Renal cortex interstitium (tissue), 11 donors: ENCODE results near the gene MYOT. TPM values are rescaled to one million over a fixed set of nuclear protein-coding genes. Genes with fewer than 3 reads are reported as not detected.

Experiments used
- DNase-seq, 11 donors: peaks; one replicate each; pipeline ENCODE4 v3.0.0-alpha.2; 2013; ENCODE audit warnings: low read depth in 9 of 11, low spot score in 4 of 11; ENCODE audit errors: extremely low read depth in 1 of 11
- polyA plus RNA-seq, 3 donors: library from polyadenylated mRNA; unstranded; fragments of 120-200 nt; gene quantifications; one replicate each; pipeline ENCODE4 v1.2.1, GENCODE V29; 2013; ENCODE audit not compliant: insufficient read length in 3 of 3

The MYOT gene
- polyA plus RNA-seq, 3 donors = 1.5 to 1.9 (median 1.7) TPM

- DNase-seq = peak; percentile 64 to 85 (median 80)
Measured at GRCh38 chr5:137888863-137889759, 21.5 kb downstream of the MYOT start, which contains the start of gene PKD2L2. Gene PKD2L2, plus strand, starts transcription at chr5:137889457. Its CDS starts 35 bp downstream, at chr5:137889492.

GRCh38 chr5:137890845-137891244 lies 23.2 kb downstream of the MYOT start:
- DNase-seq = no peak

- DNase-seq = no peak
Measured at GRCh38 chr5:137891849-137892248, 24.2 kb downstream of the MYOT start.

GRCh38 chr5:137894586-137894985 lies 26.9 kb downstream of the MYOT start:
- no peak for DNase-seq

GRCh38 chr5:137896560-137896959 lies 28.9 kb downstream of the MYOT start:
- no peak for DNase-seq

- DNase-seq = no peak
Measured at GRCh38 chr5:137899493-137899892, 31.8 kb downstream of the MYOT start.

- no peak for DNase-seq
Measured at GRCh38 chr5:137901011-137901817, 33.6 kb downstream of the MYOT start.

GRCh38 chr5:137902408-137903133 lies 34.9 kb downstream of the MYOT start:
- DNase-seq = no peak

- no peak for DNase-seq
Measured at GRCh38 chr5:137914758-137915157, 47.1 kb downstream of the MYOT start.

- DNase-seq = no peak
Measured at GRCh38 chr5:137916923-137917322, 49.3 kb downstream of the MYOT start.

- no peak for DNase-seq
Measured at GRCh38 chr5:137921931-137922330, 54.3 kb downstream of the MYOT start.

GRCh38 chr5:137923856-137924255 lies 56.2 kb downstream of the MYOT start:
- no peak for DNase-seq

GRCh38 chr5:137932800-137933199 lies 65.1 kb downstream of the MYOT start:
- DNase-seq = no peak

- DNase-seq = peak in 1 of 11 donors; percentile 1
Measured at GRCh38 chr5:137933491-137933911, 65.8 kb downstream of the MYOT start.

- no peak for DNase-seq
Measured at GRCh38 chr5:137935190-137935589, 67.5 kb downstream of the MYOT start.

GRCh38 chr5:137935694-137936093 lies 68.0 kb downstream of the MYOT start:
- no peak for DNase-seq
